ENCODE results near the gene STRADA. TPM values are rescaled to one million over a fixed set of nuclear protein-coding genes. Genes with fewer than 3 reads are reported as not detected.
A peak's percentile ranks its signal among the peaks of the same experiment; 100 is the strongest.

STRADA gene
- total RNA-seq, 4 donors from 2014 or later: 14.2 to 52.8 (median 40.4) TPM

DNA sequence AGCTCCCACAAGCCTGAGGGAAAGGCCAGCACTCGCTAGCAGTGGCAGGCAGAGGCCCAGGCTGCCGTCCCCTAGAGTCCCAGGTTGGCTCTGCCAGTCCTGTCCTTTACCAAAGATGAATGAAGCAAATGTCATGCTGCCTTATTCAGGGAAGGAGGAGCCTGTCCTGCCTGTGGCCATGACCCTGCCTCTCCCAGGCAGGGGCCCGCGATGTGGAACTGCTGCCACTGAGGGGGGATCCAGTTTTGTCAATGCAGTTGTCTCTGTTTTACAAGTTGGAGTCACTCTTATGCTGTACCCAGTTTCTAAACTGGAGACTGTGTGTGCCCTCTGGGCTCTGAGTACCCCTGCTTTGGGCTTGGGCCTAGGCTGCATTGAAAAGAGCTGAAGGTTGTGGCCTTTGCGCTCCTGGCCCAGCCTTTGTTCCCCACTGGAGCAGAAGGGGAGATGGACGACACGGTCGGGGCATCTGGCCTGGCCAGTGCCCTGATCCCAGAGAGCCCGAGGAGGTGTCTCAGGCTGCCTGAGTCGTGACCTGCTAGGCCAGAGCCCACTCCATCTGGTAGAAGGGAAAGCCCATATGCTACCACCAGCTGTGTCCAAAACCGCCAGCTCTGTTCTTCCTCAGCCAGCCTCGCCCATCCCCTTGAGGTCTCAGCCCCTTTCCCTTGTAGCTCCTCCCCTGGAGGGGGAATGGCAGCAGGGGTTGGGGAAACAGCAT lies 47.2 kb downstream of the STRADA start:
- H3K27ac ChIP-seq: peak overlapping the region in 2 of 4 donors; percentile 5 to 100
- TF ChIP-seq POLR2A (IDR thresholded peaks at IDR 0.05) (no peak), CTCF (IDR thresholded peaks at IDR 0.05) (no peak)
- peak overlapping the region in 1 of 4 donors; percentile 20 for H3K4me3 ChIP-seq
- no peaks in the 10 kb centered on the region for H3K27me3 ChIP-seq
- H3K4me1 ChIP-seq: peaks cover 0 to 26% (median 18%) of the 10 kb centered on the region in 4 donors
- peaks cover 0 to 49% (median 0%) of the 10 kb centered on the region in 3 donors for H3K36me3 ChIP-seq
- H3K9me3 ChIP-seq: no peaks in the 10 kb centered on the region
- DNase-seq: peak in 1 of 3 donors; percentile 33

GRCh38 chr17:63693411-63694113 lies 48.0 kb downstream of the STRADA start:
- H3K36me3 ChIP-seq: peaks cover 0 to 57% (median 0%) of the 10 kb centered on the region in 3 donors
- H3K9me3 ChIP-seq: no peaks in the 10 kb centered on the region
- peaks cover 0 to 26% (median 14%) of the 10 kb centered on the region in 4 donors for H3K4me1 ChIP-seq
- no peak overlapping the region for H3K27ac ChIP-seq
- H3K4me3 ChIP-seq: no peak overlapping the region
- TF ChIP-seq POLR2A (IDR thresholded peaks at IDR 0.05): no peak
- no peak for TF ChIP-seq CTCF (IDR thresholded peaks at IDR 0.05)
- no peak for DNase-seq
- no peaks in the 10 kb centered on the region for H3K27me3 ChIP-seq

DNA sequence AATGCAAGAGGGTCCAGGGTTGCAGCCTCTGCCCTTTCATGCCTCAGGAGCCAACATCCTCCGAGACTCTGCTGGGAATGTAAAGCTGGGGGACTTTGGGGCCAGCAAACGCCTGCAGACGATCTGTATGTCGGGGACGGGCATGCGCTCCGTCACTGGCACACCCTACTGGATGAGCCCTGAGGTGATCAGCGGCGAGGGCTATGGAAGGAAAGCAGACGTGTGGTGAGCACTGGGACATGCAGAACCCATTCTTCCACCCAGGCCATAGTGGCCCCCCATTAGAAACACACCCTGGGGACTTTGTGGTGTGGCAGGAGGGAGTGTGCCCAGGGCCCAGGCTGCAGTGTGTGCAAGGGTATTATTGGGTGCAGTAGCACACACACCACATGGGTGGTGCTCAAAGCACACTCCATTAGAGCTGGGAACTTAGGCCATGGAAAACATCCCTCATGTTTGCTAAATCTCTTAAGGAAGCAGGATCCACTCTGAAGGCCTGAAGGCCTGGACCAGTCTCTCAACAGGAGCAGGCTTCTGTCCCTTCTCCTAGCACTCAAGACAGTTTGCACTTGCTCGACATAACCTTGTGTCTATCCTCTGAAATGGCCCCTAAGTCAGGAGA lies 49.3 kb downstream of the STRADA start:
- no peak overlapping the region for H3K4me3 ChIP-seq
- peak in 1 of 3 donors; percentile 31 for DNase-seq
- H3K9me3 ChIP-seq: no peaks in the 10 kb centered on the region
- H3K27me3 ChIP-seq: no peaks in the 10 kb centered on the region
- H3K4me1 ChIP-seq: peaks cover 0 to 22% (median 9%) of the 10 kb centered on the region in 4 donors
- H3K36me3 ChIP-seq: peaks cover 0 to 63% (median 0%) of the 10 kb centered on the region in 3 donors
- no peak overlapping the region for H3K27ac ChIP-seq
- no peak for TF ChIP-seq CTCF (IDR thresholded peaks at IDR 0.05)
- no peak for TF ChIP-seq POLR2A (IDR thresholded peaks at IDR 0.05)

DNA sequence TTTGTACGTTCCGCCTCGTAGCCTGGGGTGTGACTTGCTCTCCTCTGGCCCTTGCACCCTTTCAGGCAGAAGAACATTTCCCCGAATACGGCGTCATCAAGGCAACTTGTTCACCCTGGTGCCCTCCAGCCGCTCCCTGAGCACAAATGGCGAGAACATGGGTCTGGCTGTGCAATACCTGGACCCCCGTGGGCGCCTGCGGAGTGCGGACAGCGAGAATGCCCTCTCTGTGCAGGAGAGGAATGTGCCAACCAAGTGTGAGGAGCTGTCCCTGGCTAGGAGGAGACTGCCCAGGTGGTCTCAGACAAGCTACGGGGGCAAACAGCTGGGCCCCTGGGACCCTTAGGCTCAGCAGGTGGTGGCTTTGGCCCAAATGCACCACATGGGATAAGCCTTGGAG lies 52.1 kb downstream of the STRADA start:
- DNase-seq: peak in 1 of 3 donors; percentile 29
- TF ChIP-seq POLR2A (IDR thresholded peaks at IDR 0.05): no peak
- no peak for TF ChIP-seq CTCF (IDR thresholded peaks at IDR 0.05)
- Histone ChIP-seq H3K27ac (no peak overlapping the region), H3K4me3 (no peak overlapping the region), H3K4me1 (peaks cover 0 to under 1% (median 0%) of the 10 kb centered on the region in 4 donors), H3K9me3 (no peaks in the 10 kb centered on the region), H3K27me3 (no peaks in the 10 kb centered on the region), H3K36me3 (peaks cover 0 to 76% (median 0%) of the 10 kb centered on the region in 3 donors)

DNA sequence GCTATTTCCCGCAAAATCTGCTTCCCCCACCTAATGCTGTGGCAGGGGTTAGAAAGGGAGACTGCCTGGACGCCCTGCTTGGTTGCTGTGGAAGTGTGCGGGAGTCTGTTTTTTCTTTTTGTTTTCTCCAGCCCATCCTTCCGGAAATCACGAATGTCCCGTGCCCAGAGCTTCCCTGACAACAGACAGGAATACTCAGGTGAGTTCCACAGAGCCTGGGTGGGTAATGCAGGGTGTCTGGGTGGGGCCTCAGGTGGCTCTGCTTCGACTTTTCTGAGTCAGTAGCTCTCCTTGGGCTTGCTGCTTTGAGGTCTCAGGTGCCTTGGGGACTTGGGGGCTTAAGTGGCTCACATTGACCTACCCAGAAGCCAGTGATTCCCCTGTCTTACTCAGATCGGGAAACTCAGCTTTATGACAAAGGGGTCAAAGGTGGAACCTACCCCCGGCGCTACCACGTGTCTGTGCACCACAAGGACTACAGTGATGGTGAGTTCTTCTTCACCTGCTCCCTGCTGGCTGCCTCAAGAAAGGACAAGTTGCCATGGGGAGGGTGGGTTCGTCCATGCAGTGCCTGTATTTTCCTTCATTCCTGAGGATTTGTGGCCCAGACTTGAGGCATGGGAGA lies 53.1 kb downstream of the STRADA start:
- no peaks in the 10 kb centered on the region for H3K27me3 ChIP-seq
- H3K4me3 ChIP-seq: no peak overlapping the region
- peaks cover 0 to 73% (median 0%) of the 10 kb centered on the region in 3 donors for H3K36me3 ChIP-seq
- DNase-seq: peak in 1 of 3 donors; percentile 21
- no peak overlapping the region for H3K27ac ChIP-seq
- no peaks in the 10 kb centered on the region for H3K4me1 ChIP-seq
- TF ChIP-seq POLR2A (IDR thresholded peaks at IDR 0.05) (no peak), CTCF (IDR thresholded peaks at IDR 0.05) (no peak)
- no peaks in the 10 kb centered on the region for H3K9me3 ChIP-seq

Measured in Peyer's patch (tissue), 4 donors.